Suppressor macrophage (primary cell): ENCODE data around the gene MYO5C.

Experiments used
- DNase-seq, 4 experiments: peaks; one replicate each; pipeline ENCODE4 v3.0.0-alpha.2; 2020 to 2022

MYO5C gene

GRCh38 chr15:52276256-52276770 is 19.3 kb downstream of the MYO5C start:
- no peak for DNase-seq

DNA sequence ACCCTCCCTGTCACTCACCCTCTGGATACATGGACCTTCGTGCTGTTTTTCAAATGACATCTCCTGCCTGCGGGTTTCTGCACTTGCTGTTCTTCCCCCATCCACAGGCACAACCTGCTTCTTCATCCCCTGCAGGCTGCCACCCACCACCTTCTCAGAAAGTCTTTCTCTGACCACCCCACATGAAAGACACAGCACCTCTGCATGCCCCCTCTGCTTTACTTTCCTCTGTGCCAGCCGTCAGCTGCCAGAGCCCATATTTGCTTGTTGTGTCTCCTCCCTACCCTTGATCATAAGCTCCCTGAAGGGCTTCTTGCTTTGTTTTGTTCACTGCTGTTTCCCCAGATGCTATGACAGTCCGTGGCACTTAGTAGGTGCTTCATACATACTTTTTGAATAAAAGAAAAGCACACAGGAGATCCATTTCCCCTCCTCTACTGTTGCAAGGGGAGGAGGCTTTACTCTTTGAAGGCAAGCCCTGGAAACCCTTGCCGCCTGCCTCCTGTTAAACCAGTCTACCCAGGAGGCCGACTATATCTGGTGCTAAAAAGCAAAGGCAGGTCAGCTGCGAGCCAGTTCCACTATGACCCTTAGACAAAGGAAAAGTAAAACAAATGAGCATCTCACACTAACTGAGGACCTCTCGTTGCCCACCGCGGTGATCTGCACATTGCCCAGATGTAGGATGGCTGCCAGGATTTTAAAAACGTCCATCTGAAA is 31.9 kb downstream of the MYO5C start:
- no peak for DNase-seq

GRCh38 chr15:52262364-52262763 is 33.2 kb downstream of the MYO5C start:
- no peak for DNase-seq

GRCh38 chr15:52261498-52262242 is 33.9 kb downstream of the MYO5C start:
- DNase-seq: peak; percentile 80 to 86 (median 84)

DNA sequence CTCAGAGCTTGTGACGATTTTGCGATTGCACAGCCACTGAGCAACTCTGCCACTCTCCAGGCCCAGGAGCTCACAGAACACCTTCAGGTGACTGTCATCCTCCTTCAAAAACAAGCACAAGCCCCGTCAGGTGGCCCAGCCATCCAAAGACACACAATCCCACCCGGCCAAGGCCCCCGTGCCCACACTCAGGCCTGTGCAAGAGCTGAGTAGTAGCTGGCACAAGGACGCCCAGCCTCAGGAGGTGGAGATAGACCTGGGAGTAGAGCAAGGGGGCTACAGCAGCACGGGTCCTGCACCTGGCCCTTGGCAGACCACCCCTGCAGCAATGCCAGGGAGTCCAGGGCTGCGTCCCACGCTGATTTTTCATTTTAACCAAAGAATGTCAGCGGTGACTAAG is 34.6 kb downstream of the MYO5C start:
- DNase-seq: no peak

- no peak for DNase-seq
These were observed 36.1 kb downstream of the MYO5C start for GRCh38 chr15:52259503-52259902.

DNA sequence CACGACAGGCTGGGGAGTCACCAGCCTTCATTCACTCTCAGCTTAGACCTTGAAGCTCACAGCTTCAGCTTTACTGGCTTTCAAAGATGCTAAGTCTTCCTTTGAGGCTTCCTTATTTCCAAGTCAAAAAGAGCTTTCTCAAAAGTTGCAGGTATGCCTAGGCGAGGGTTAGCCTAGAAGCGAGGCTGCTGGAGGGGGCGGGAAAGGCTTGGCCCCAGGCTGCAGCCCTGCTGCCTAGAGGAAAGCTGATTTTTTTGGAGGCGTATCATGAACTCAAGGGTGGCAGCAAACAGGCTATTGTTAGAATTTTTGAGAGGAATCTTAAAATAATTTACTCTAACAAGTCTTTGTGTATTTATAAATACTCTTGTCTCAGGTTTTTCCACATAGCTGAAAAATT is 37.1 kb downstream of the MYO5C start:
- no peak for DNase-seq

GRCh38 chr15:52257734-52258062 is 37.9 kb downstream of the MYO5C start:
- DNase-seq: no peak

DNA sequence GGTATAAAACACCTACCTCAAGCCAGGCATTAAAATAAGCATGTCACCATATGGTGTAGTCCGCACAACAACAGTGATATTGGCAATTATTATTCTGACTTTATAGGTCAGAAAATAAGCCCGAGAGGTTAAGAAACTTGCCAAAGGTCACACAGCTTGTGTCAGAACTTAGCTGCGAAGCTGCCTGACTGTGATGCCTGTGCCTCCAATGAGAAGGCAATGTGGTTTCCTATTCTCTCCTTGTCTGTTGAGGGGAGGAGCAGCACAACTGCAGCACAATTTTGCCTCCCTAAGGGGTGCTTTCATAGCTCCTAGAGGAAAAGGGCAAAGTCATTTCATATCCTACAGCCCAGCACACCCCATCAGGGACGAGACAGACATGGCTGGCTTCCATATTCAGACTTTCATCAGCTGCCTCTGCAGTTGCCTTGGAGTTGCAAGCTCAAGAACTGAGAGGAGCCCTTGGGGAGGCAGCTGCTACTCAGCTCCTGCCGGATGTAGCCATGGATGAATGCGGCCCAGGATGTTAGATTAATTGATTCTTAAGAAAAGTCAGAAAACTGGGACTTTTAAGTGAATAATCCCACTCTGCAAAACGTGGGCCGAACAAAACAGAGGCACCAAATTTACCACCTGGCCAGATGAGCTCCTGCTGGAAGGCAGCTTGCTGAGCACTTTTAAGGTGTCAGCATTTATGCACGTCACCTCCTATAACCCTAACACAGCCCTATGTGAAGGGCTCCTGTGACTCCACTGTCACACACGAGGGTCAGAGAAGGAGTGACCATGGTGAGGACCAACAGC is 38.5 kb downstream of the MYO5C start:
- DNase-seq: no peak

DNA sequence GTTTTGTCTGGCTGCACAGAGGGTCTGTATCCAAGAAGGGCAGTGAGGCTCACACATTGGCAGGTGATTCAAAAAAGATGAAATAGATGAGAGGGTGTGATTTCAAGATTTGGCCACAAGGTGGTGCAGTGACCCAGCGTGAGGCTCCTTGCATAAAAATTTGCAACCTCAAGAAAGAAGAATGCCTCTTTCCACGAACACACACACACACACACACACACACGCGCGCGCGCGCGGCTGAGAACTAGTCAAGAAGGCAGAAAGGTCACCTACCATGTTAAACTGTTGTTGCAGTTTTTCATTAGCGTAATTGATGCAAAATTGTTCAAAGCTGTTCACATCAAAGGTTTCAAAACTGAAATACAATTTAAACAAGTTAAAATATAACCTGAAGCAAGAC is 39.2 kb downstream of the MYO5C start:
- peak; percentile 79 to 89 (median 84) for DNase-seq

GRCh38 chr15:52255935-52256334 is 39.7 kb downstream of the MYO5C start:
- DNase-seq: no peak

GRCh38 chr15:52255008-52255407 is 40.6 kb downstream of the MYO5C start:
- DNase-seq: peak; percentile 25 to 60 (median 54)

GRCh38 chr15:52254391-52254790 is 41.2 kb downstream of the MYO5C start:
- DNase-seq: peak in 3 of 4 experiments; percentile 23 to 49 (median 46)

DNA sequence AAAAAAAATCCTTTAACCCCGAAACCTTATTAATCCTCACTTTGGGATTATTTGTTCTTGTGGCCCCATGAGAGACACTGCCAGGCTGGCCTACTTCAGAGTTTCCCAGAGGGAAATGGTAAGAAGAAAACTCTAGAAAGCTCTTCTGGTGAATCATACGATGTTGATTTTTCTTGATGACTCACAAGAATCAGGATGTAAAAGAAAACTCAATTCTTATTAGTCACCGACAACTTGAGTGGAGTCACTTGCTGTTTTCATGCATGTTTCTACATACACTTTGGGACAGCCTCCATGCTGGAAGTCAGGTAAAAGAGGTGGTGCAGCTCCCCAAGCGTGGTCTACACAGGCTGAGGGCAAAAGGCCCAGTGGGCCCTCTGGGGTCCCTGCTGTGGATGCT is 42.8 kb downstream of the MYO5C start:
- DNase-seq: peak; percentile 54 to 88 (median 70)

GRCh38 chr15:52251144-52251860 is 44.3 kb downstream of the MYO5C start:
- no peak for DNase-seq

- DNase-seq: peak; percentile 21 to 58 (median 34)
These were observed 48.1 kb downstream of the MYO5C start for GRCh38 chr15:52247461-52247860.

DNA sequence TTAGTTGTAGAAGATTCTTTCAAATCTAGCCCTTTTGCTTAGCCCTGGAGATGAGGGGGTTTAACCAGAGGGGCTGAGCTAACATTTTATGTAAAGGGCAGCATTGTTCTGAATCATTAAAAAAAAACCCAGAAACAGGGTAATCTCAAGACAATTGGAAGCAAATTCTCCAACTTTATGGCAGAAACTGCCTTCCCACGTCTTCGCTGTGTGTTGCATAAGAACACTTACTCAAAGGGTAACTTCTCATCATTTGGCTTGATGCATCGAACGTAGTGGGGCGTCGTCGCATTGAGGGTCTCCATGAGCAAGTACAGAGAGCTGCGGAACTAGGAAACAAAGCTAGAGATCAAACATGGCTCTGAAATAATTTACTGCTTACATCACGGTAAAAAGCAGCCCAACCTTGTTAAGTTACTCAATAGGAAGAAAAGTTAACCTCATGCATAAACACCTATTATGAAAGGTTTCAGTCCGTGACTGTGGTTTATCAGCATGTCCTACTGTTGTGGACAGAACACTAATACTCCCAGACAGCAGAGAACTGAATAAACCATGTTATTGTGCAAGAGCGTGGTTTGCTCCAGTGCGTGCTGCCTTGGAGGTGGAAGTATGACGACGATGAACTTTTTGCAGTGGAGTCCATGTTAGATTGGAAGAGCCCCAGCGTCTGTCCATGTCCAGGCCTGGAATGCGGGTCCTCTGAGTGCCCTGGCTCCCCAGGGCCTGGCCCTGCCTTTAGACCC is 48.7 kb downstream of the MYO5C start:
- DNase-seq: peak; percentile 75 to 88 (median 82)

- DNase-seq: peak in 3 of 4 experiments; percentile 26 to 66 (median 43)
These were observed 51.7 kb downstream of the MYO5C start for GRCh38 chr15:52243697-52244555.

- DNase-seq: no peak
These were observed 52.3 kb downstream of the MYO5C start for GRCh38 chr15:52243286-52243685.

DNA sequence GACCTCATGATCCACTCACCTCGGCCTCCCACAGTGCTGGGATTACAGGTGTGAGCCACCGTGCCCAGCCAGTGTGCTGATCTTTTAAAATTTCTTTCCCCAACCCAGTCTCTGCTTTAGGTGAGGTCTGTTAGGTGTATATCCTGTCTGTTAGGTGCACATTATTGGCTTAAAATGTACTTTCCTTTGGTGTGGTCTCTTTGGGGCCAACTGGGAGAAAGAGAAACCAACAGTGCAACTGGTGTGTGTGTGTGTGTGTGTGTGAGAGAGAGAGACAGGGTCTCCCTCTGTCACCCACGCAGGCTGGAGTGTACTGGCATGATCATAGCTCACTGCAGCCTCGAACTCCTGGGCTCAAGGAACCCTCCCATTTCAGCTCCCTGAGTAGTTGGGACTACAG is 54.1 kb downstream of the MYO5C start:
- DNase-seq: no peak

GRCh38 chr15:52240166-52240565 is 55.4 kb downstream of the MYO5C start:
- DNase-seq: no peak
